ENCODE data around the gene SRMS. TPM values are rescaled to one million over a fixed set of nuclear protein-coding genes. Genes with fewer than 3 reads are reported as not detected.

Gene SRMS
- total RNA-seq, 1 donor: not detected

DNA sequence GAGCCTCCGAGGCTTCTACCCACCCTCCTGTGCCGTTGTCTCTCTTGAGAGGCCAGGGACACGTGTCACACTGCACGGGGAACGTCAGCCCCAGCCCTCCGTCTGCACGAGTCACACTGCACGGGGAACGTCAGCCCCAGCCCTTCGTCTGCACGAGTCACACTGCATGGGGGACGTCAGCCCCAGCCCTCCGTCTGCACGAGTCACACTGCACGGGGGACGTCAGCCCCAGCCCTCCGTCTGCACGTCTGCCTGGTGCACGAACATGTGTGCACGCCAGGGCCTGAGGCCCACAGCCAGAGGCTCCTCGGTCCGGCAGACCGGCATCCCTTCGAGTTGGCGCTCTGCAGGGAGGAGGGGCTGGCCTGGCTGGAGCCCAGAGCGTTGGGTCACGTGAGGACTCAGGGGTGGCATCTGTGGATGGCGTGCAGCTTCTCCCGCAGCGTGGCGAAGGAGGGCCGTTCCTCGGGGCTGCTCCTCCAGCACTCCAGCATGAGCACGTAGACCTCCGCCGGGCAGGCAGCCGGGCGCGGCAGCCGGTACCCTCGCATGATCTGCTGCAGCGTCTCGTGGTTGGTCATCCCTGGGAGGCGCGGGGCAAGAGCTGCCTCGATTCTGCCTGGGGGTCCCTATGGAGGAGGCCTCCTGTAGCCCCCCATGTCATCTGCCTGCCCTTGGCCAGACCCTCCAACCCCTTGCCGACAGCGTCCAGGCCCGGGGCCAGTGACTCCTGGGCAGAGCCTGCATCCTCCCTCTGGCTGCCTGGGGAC lies 6.9 kb downstream of the SRMS start:
- Histone ChIP-seq H3K4me3 (ENCODE audit: insufficient read depth, low read length) (no peak overlapping the region), H2AFZ (ENCODE audit: low read length) (no peak overlapping the region), H3K9me3 (ENCODE audit: low read depth, low read length) (no peaks in the 10 kb centered on the region), H3K79me2 (ENCODE audit: insufficient read depth, low read length) (no peaks in the 10 kb centered on the region), H3K27ac (ENCODE audit: low read depth, low read length) (no peak overlapping the region), H3K27me3 (ENCODE audit: insufficient read depth, low read length) (peaks cover under 1% of the 10 kb centered on the region), H3K4me2 (ENCODE audit: insufficient read depth, low read length) (no peak overlapping the region), H4K20me1 (ENCODE audit: insufficient read depth, low read length) (no peaks in the 10 kb centered on the region), H3K4me1 (ENCODE audit: insufficient read depth, low read length) (peaks cover 8% of the 10 kb centered on the region), H3K36me3 (ENCODE audit: insufficient read depth, low read length) (no peaks in the 10 kb centered on the region)
- TF ChIP-seq, protein P1, sequence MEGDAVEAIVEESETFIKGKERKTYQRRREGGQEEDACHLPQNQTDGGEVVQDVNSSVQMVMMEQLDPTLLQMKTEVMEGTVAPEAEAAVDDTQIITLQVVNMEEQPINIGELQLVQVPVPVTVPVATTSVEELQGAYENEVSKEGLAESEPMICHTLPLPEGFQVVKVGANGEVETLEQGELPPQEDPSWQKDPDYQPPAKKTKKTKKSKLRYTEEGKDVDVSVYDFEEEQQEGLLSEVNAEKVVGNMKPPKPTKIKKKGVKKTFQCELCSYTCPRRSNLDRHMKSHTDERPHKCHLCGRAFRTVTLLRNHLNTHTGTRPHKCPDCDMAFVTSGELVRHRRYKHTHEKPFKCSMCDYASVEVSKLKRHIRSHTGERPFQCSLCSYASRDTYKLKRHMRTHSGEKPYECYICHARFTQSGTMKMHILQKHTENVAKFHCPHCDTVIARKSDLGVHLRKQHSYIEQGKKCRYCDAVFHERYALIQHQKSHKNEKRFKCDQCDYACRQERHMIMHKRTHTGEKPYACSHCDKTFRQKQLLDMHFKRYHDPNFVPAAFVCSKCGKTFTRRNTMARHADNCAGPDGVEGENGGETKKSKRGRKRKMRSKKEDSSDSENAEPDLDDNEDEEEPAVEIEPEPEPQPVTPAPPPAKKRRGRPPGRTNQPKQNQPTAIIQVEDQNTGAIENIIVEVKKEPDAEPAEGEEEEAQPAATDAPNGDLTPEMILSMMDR (IDR thresholded peaks at IDR 0.05; ENCODE audit: extremely low read depth, low read depth, low read length): no peak
- DNase-seq (ENCODE audit: insufficient read length, low spot score, missing footprints): no peak

DNA sequence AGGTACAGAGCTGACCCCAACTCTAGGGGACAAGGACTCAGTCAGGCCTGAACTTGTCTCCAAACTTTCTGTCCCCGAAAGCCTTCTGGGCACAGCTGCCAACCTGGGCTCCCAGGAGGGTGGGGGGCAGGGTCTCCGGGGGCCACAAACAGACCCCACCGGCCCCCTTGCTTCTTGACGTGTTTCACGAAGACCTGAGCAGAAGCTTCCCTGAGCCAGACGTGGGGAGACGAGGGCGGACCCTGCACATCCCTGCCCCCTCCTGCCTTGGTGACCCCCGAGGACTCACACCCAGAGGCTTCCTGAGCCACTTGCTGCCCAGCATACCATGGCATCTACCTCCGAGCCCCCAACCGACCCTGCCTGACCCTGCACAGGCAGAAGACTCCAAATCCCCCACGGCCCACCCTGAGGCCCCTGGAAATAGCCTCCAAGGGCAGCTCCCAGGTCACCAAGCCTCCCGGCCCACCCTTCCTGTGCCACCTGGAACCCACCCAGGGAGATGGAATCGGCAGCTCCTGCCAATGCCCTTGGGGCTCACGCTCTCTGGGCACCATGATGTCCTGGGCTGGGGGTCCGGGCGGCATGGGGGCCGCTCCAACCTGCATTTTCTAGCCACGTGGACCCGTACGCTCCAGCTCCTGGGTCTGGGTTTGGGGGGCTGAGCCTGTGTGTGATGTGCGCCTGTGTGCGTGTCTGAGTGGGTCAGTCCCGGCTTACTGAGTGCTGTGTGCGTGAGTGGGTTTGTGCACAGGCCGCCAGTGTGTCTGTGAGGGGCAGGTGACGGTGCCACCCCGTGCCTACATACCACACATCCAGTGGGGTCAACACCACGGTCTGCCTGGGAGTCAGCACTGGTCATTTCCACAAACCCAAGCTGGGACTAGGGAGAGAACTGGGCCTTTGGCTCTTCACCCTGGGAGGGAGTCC lies 7.8 kb downstream of the SRMS start:
- DNase-seq (ENCODE audit: insufficient read length, low spot score, missing footprints): no peak
- no peaks in the 10 kb centered on the region for H4K20me1 ChIP-seq (ENCODE audit: insufficient read depth, low read length)
- no peaks in the 10 kb centered on the region for H3K9me3 ChIP-seq (ENCODE audit: low read depth, low read length)
- no peaks in the 10 kb centered on the region for H3K36me3 ChIP-seq (ENCODE audit: insufficient read depth, low read length)
- TF ChIP-seq, protein P1 (IDR thresholded peaks at IDR 0.05; ENCODE audit: extremely low read depth, low read depth, low read length): no peak
- no peak overlapping the region for H3K4me3 ChIP-seq (ENCODE audit: insufficient read depth, low read length)
- no peak overlapping the region for H2AFZ ChIP-seq (ENCODE audit: low read length)
- H3K27me3 ChIP-seq (ENCODE audit: insufficient read depth, low read length): peaks cover 5% of the 10 kb centered on the region
- no peak overlapping the region for H3K4me2 ChIP-seq (ENCODE audit: insufficient read depth, low read length)
- no peak overlapping the region for H3K27ac ChIP-seq (ENCODE audit: low read depth, low read length)
- peaks cover 8% of the 10 kb centered on the region for H3K4me1 ChIP-seq (ENCODE audit: insufficient read depth, low read length)
- H3K79me2 ChIP-seq (ENCODE audit: insufficient read depth, low read length): no peaks in the 10 kb centered on the region

DNA sequence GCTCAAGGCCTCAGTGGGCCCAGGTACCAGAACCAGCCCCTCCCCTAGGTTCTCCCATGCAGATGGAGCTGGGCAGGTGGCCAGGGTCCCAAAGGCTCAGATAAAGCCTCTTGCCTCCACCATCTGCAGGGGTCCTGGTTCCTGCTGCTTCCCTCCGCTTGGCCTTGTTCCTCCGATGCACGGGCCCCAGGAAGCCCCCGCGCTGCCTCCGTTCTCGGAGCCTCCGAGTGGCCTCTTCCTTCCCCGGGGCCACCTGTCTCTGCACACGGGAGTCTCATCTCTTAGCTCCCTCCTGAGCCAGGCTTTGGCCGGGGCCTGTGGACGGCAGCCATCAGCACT lies 8.5 kb downstream of the SRMS start:
- Histone ChIP-seq H3K79me2 (ENCODE audit: insufficient read depth, low read length) (no peaks in the 10 kb centered on the region), H3K9me3 (ENCODE audit: low read depth, low read length) (no peaks in the 10 kb centered on the region), H4K20me1 (ENCODE audit: insufficient read depth, low read length) (no peaks in the 10 kb centered on the region), H2AFZ (ENCODE audit: low read length) (no peak overlapping the region), H3K4me1 (ENCODE audit: insufficient read depth, low read length) (peaks cover 8% of the 10 kb centered on the region), H3K27ac (ENCODE audit: low read depth, low read length) (no peak overlapping the region), H3K4me3 (ENCODE audit: insufficient read depth, low read length) (no peak overlapping the region), H3K36me3 (ENCODE audit: insufficient read depth, low read length) (no peaks in the 10 kb centered on the region), H3K27me3 (ENCODE audit: insufficient read depth, low read length) (peaks cover 10% of the 10 kb centered on the region), H3K4me2 (ENCODE audit: insufficient read depth, low read length) (no peak overlapping the region)
- no peak for DNase-seq (ENCODE audit: insufficient read length, low spot score, missing footprints)
- TF ChIP-seq, protein P1 (IDR thresholded peaks at IDR 0.05; ENCODE audit: extremely low read depth, low read depth, low read length): no peak

Data from osteoblast (primary cell).